GM21723 (cell line): Measurements from ENCODE around the gene DCAF5.
"Not testable (repeated sequence)": the region's sequence is repeated elsewhere in the genome, so short reads cannot be mapped to it uniquely, and the experiment has no call there.

Experiments
- ATAC-seq: cut with Tn5 transposase; IDR thresholded peaks from one replicate; pipeline ENCODE4 v1.9.1; 2021; ENCODE audit warnings: mild to moderate bottlenecking, moderate library complexity; ENCODE audit not compliant: unreplicated experiment

DCAF5 gene

DNA sequence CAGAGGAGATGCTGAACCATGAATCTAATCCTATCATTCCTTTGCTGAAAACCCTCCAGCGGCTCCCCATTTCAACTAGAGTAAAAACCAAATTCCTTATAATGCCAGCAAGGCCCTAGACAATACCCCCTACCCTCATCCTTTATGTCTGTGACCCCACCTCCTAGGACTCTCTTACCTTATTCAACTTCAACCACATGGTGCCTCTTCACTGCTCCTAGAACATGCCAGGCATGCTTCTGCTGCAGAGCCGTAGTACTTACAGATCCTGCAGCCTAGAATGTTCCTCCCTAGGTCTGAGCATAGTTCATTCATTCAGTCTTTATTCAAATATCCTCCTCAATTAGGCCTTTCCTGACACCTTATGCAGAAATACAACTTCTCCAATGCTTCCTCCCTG, 54.9 kb downstream of the DCAF5 start:
- no peak for ATAC-seq

DNA sequence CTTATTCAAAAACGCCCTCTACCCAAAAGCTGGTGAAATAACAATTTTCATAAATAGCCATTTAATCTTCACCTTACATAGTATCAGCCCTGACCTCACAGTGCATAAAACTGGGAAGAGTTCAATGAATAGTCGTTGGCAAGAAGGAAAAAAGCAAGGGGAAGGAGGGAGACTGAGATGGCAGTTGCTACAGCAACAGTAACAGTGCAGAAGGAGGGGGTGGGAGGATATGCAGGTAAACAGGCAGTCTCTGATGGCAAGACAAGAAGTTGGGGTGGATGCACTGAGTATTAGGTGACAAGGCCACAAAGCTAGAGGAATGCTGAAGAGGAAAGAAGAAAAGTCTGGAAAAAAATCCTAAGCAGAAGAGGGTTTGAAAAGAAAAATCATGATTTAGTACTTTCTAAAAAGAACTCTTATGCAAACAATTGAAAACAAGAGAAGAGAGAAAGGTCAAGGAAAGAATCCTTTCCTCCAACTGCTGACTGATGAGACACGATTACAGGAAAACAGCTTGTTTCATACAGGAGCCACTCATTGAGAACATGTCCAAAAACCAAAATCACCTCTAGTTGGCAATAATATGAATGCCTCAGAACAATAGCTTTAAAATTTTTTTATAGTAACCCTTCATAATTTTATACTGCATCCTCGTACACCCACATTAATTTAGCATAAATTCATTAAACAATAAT, 56.0 kb downstream of the DCAF5 start:
- no peak for ATAC-seq

DNA sequence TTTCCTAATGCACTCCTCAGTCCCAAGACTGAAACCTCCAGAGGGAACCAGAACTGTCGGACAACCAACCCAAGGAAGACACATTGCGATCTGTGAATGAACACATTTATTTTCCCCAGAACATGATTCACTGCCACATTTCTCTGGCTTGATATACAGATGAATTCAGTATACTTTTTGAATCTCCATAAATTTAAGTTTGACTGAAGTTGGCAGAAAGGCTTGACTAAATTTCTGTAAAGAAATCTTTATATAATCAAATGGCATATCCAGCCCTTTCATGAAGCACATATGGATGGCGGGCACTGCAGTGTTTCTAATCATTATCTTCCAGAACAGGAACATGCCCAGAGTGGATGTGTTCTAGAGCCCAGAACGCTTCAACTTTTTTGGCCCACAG, 56.7 kb downstream of the DCAF5 start:
- no peak for ATAC-seq

DNA sequence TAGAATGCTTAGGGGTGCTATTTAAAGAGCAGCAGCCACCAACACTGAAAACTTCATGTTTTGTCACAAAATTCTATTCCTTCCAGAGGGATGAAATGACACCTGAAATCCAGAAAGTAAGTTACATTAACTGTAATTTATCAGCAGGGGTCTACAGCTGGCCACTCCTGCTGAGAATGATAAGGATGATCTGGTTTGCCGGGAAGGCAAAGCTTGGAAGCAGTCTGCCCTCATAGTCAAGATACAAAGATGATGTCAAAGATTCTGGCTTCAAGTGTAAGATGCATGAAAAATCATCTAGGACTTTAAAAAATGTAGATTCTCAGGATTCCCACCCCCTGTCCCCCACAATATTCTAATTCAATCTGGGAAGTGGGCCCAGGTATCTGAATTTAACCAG, 58.4 kb downstream of the DCAF5 start:
- no peak for ATAC-seq

DNA sequence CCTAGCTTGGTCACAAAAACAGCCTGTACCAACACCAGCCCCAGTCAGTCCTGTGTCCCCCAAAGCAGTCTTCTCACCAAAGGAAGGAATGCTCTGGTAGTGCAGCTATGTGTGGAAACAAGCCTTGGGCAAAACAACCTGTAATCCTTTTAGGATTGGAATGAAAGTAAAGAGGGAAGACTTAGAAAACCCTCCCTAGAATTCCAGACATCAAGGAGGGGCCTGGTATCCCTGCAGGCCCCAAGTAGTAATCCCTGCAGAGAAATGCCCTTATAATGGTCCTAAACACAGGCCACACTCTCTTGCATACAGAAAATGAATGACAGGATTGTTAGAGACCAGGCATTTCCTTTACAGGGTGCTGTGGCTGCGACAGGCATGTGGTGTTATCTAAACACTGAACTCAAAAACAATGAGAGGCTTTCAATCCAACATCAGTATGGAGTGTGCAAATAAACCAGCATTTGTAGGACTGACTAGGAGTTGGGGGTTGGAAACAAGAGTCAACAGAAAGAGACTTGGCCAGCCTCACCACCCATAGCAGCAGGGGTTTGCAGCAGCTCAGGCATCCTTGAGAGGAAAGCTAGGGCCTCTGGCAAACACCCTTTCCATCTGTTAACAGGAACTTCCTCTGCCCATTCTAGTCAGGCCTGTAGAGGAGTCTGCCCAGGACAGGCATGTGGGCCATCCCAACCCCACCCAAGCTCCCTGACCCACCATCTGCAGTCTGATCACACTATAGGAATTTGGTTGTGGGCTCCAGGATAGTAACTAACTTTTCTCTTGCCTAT, 59.1 kb downstream of the DCAF5 start:
- ATAC-seq = no peak

DNA sequence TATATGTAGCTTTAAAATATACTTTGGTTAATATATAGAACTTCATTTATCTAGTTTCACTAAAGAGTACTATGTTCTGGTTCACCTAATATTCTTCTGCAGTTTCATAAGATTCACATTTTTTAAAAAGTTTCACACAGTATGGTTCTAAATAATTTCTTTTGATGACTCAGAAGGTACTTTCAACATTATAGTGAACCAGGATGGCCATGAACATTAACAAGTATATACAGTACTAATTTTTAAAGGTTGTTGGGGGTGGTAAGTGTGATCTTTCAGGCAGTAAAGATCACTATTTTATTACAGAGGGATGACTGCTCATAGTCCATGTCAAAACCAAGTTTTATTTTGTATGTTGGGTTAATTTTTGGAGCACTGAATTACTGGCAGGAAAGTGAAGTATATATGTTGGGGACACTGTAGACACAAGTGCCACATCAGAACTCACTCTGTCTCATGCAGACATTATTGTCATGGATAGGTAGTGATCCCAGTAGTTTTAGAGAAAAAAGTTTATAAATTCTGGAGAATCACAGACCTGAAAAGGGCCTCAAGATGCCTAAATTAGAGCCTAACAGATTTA, 60.0 kb downstream of the DCAF5 start:
- no peak for ATAC-seq

DNA sequence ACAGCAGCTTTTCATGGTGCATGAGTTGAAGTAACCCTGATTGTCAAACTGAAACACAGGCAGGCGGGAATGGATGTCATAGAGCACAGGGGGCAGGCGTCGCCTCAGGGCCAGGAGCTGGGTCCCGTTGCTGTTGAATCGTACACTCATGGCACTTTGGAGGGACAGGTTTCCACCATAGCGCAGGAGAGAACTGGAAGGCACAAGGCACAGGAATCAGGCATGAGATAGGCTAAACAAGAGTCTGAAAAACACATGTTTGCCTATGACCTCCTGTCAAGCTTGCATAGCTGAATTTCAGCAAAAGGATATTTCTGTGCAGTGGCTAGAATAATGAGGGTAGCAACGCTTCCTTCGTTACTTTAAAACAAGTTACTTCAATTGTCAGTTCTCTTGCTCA, 61.2 kb downstream of the DCAF5 start:
- ATAC-seq = no peak

DNA sequence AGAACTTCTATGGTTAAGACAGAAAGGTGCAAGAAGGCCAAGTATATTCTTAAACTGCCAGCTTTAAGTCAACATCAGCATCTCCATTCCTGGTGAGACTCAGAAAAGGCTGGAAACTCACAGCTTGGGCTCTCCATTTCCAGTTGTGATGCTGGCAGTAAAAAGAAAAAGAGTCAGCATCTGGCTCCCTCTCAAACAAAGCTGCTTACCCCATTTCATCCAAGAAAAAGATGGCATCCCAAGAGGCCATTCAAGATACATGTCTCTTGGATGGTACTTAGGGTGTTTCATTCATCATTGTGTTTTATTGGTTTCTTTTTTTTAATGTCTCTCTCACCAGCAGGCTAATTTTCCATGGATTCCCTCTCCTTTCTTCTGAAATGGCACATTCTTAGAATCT, 61.9 kb downstream of the DCAF5 start:
- no peak for ATAC-seq

DNA sequence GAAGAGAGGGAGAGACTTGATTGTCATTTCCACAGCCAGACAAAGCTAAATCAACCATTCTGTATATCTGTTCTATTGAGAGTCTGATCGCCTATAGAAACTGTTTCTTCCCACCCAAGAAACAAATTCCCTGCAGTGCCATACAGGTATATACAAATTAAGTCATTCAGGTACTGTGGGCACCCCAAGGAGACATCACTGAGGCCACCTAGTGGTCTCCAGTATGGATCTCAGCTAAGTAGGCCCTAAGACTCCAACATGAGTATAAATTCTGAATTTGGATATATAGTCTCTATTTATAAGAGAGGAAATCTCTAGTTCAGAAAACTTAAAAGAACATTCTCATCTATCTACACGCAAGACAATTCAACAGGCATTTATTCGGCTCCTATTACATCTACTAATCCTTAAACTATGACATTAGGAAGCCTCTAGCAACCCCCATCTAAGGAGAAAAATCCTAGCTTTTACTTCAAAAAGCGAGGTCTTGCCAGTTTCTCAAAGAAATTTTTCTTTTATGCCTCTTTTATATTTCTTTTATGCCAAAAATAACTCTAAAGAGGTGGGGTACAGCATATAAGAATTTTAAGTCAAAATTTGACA, 62.6 kb downstream of the DCAF5 start:
- ATAC-seq = no peak

DNA sequence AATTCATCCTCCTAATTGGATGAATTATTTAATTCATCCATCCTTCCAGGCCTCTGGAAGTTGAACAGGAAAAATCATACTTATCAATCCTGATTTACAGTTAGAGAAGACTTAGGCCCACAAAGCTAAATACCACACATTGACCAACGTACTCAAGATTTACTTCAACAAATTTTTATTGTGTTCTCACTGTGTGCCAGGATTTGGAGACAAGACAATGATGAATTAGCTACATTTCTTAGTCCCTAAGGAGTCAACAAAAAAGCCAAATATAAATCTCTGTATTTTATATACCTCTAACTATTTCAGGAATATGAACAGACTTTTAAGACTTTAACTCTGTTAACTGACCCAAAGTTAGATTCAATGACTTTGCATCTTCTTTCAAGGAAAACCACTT, 63.9 kb downstream of the DCAF5 start:
- ATAC-seq = no peak

DNA sequence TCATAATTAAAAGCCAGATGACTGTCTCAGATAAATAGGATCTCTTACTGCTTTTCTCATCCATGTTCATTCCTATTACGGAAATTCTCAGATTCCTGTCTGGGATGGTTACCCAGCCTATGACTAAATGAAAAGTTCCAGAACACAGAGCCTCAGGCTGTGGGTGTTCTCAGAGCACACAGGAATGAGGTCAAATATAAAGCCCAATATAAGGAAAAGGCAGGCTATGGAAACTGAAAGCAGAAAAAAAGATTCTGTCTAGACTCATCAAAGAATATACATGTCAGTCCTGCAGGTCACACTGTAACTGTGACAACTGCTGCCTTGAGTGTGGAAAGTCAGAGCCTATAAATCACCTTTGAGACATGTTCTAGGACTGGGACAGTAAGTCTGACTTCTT, 64.3 kb downstream of the DCAF5 start:
- no peak for ATAC-seq

DNA sequence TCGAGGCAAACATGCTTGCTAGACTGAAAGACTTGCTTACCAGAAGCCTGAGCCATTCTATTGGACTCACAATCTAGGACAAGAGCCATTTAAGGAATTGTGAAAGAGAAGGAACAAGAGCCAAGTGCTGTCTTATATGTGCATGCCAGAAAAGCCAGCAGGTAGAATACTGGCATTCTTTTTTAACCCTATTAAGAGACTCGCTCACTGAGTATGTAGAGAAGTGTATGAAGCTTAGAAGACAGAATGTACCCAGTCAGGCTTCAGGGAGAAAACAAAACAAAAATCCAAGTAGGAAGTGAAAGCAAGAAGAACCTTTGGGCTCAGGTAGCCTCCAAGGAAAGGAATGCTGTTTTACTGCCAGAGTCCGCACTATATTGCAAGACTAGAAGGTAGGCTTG, 65.9 kb downstream of the DCAF5 start:
- no peak for ATAC-seq

DNA sequence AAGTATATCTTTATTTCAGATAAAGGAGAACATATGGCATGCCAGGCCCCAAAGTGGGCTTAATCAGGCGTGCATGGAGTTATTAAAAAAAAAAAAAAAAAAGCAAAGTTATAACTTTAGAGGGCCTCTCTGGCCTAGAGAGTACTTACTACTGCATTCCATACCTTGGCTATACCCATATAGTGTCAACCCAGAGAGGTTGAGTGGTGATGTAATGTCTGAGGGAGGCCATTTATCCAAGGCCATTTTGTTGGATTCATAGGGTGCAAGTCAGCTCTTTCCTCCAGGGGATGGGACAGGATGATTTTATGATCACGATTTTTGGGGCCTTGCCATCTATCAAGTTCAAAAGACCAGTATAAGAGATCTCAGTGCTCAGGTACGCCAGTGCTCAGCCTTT, 66.4 kb downstream of the DCAF5 start:
- no peak for ATAC-seq

DNA sequence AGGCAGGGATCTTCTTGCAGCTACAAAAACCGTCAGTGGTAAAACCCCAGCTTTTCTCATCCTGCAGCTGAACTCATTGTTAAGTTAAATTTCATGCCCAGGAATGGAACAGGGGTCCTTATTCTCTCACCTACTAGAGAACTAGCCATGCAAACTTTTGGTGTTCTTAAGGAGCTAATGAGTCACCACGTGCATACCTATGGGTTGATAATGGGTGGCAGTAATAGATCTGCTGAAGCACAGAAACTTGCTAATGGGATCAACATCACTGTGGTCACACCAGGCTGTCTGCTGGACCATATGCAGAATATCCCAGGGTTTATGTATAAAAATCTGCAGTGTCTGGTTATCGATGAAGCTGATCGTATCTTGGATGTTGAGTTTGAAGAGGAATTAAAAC, 68.9 kb downstream of the DCAF5 start:
- ATAC-seq = no peak

DNA sequence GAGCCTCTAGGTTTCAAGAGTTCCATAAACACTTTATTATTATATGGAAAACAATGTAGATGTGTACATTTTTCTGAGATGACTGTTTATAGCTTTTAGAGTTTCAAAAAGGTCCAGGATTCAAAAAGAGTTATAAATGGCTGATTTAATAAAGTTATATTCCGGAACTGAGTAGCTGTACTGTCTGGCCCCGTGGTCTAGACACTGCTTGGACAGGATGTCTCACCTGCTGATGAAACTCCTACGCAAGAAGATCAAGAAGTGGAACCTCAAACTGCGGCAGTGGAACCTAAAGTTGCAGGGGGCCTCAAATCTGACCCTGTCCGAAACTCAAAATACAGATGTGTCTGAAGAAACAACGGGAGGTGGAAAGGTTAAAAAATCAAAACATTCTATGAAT, 69.7 kb downstream of the DCAF5 start:
- ATAC-seq = no peak

DNA sequence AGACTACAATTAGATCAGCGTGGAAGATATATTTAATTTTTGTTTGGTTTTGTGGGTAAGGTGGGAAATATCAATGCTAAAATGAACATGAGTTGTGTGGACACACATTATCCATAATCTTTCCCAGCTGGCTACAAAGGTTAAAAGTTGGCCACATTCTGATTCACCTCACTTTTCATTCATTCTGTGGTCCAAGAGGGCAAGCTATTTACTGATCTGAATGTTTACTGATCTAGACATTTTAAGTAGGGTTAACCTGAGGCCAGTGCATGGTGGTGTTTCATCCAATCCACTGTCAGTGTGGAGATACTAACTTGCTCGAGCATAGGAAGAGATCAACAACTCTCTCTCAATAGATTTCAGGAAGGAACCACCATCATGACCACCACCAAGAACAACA, 71.6 kb downstream of the DCAF5 start:
- no peak for ATAC-seq

DNA sequence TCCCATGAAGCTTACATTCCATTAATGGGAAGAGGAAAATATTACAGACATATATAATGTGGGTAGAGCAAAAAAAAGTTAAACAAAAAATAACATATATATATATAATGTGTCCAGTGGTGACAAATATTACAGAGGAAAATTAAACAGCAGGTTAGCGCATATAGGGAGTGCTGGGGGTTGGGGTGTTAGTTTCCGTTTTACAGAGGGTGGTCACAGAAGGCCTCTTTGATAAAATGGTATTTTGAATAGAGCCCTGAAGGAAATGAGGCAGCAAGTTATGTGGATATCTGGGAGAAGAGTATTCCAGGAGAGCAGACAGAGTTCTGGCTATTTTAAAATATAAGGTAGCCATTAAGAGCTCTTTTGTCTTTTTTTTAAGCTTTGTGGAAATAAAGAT, 73.2 kb downstream of the DCAF5 start:
- no peak for ATAC-seq

DNA sequence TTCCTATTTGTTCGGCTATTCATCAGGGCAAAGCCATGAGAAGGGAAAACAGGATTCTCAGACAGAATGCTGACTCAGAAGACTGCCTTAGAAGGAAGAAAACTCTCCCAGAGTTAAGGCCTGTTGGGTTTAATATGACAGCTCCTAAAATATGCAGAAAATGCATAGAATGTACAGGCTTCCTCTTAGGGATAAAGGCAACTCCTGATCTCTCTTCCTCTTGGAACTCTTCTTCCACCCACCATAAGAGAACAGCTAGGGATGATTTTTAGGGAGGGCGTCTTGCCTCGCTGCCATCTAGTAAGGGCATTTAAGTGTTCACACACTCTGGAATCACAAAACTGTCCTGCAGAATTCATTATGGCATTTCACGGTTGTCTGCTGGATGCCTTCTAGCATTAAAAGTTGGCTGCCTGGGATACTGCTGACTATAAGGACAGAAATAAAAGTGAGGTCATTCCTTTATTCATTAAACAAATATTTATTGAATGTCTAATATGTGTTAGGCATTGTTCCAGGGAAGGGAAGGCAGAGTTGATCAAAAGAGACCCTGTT, 73.7 kb downstream of the DCAF5 start:
- ATAC-seq = no peak

DNA sequence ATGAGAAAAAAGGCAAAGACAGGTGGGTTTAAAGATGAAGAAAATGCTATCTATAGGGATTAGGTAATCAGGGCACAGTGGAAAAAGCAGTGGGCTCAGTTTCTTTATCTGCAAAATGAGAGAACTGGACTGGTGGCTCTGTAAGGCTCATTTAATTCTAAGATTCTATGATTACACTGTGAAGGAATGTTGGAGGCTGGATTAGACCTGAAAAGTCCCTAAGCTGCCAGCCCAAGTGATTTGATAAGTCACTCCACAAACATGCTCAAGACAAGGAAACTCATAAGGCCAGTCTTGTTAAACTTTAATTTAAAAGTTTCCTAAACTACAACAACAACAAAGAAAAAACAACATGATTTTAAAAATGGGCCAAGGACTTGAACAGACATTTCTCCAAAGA, 75.1 kb downstream of the DCAF5 start:
- ATAC-seq = no peak

DNA sequence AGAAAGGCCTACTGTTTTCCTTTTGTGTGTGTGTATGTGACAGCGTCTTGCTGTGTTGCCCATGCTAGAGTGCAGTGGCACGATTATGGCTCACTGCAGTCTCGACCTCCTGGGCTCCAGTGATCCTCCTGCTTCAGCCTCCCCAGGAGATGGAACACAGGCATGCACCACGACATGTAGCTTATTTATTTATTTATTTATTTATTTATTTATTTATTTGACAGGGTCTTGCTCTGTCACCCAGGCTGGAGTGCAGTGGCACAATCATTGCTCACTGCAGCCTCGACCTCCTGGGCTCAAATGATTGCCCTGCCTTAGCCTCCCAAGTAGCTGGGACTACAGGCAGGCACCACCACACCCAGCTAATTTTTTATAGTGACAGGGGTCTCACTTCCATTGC, 75.7 kb downstream of the DCAF5 start:
- ATAC-seq = not testable (repeated sequence)

DNA sequence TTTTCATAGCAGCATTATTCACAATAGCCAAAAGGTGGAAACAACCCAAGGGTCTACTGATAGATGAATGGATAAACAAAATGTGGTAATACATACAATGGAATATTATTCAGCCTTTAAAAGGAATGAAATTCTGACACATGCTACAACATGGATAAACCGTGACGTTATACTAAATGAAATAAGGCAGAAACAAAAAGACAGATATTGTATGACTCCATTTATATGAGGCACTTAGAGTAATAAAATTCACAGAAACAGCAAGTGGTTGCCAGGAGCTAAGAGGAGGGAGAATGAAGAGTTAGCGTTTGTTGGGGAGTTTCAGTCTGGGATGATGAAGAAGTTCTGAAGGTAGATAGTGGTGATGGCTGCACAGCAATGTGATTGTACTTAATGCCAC, 76.6 kb downstream of the DCAF5 start:
- no peak for ATAC-seq

DNA sequence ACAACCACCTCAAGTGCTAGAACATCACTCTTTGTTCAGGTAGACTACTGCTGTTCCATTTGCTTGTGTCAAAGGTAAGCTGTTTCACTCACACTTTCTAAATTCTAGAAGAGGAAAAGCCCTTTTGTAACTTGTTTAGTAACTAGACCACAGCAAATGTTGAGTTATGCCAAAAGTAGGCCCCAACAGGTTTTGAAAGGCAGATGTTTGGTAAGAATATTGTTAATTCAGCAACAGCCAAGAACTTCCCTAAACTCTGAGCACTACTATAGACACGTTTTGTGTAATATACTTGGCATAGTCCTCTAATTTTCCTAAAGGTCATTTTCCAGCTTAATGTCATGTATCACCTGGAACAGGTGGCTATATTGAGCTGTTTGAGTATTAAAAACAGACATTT, 79.0 kb downstream of the DCAF5 start:
- no peak for ATAC-seq
